Effector memory CD8-positive, alpha-beta T cell (primary cell): Measurements from ENCODE around the gene ESPL1.

Experiments used
- ATAC-seq: fragments of 150-1000 bp; cut with Tn5 transposase; replicated peaks from 2 replicates; pipeline ENCODE4 v1.10.0; 2021; ENCODE audit warnings: mild to moderate bottlenecking, moderate library complexity
- DNase-seq, 3 experiments: peaks; one replicate each; pipeline ENCODE4 v3.0.0; 2021
- H3K27ac Mint-ChIP-seq, 2 donors: one replicate each; pipeline ENCODE4 v1.8.0; 2022; ENCODE audit warnings: mild to moderate bottlenecking in 2 of 2, mixed read lengths in 2 of 2, moderate library complexity in 2 of 2
- H3K27me3 Mint-ChIP-seq, 2 donors: one replicate each; pipeline ENCODE4 v1.8.0; 2022; ENCODE audit warnings: mixed read lengths in 2 of 2
- H3K36me3 Mint-ChIP-seq: one replicate; pipeline ENCODE4 v1.8.0; 2022; ENCODE audit warnings: mild to moderate bottlenecking, moderate library complexity, mixed read lengths; ENCODE audit not compliant: insufficient read depth
- H3K4me1 Mint-ChIP-seq, 2 donors: one replicate each; pipeline ENCODE4 v1.8.0; 2022; ENCODE audit warnings: low read depth in 2 of 2, mixed read lengths in 2 of 2
- H3K4me3 Mint-ChIP-seq, 2 donors: one replicate each; pipeline ENCODE4 v1.8.0; 2022; ENCODE audit warnings: mild to moderate bottlenecking in 2 of 2, mixed read lengths in 2 of 2, moderate library complexity in 2 of 2
- H3K9me3 Mint-ChIP-seq, 2 donors: one replicate each; pipeline ENCODE4 v1.8.0; 2022; ENCODE audit warnings: mixed read lengths in 2 of 2

The ESPL1 gene

GRCh38 chr12:53332744-53333143, 64.6 kb downstream of the ESPL1 start:
- DNase-seq (no peak), ATAC-seq (no peak)
- no peaks in the 10 kb centered on the region for H3K9me3 Mint-ChIP-seq
- H3K4me1 Mint-ChIP-seq: peaks cover under 1 to 4% of the 10 kb centered on the region in 2 donors
- H3K27me3 Mint-ChIP-seq: peaks cover 24 to 88% of the 10 kb centered on the region in 2 donors
- no peaks in the 10 kb centered on the region for H3K36me3 Mint-ChIP-seq
- H3K27ac Mint-ChIP-seq: no peak overlapping the region
- no peak overlapping the region for H3K4me3 Mint-ChIP-seq

DNA sequence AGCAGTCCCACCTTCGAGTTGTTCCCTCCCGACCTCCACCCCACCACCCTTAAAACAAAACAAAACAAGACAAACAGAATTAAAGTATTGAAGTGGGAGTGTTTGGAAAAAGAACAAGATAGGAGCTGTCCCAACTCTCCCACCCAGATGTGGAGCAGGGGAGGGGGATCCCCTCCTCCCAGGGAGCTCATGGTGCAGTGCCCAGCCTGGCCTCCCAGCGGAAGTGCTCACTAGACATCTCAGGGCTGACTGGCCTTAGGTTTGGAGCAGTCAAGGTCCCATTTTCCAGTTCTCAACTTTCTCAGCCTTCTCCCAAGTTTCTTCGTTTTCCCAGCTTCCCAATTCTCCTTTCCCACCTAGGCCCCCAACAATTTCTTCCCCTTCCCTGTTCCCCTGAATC, 65.2 kb downstream of the ESPL1 start:
- ATAC-seq (no peak), DNase-seq (no peak)
- H3K36me3 Mint-ChIP-seq: no peaks in the 10 kb centered on the region
- no peaks in the 10 kb centered on the region for H3K9me3 Mint-ChIP-seq
- H3K27me3 Mint-ChIP-seq: peaks cover 29 to 89% of the 10 kb centered on the region in 2 donors
- H3K4me1 Mint-ChIP-seq: peaks cover 4 to 9% of the 10 kb centered on the region in 2 donors
- no peak overlapping the region for H3K4me3 Mint-ChIP-seq
- no peak overlapping the region for H3K27ac Mint-ChIP-seq

- Mint-ChIP-seq H3K27me3 (peaks cover 32 to 89% of the 10 kb centered on the region in 2 donors), H3K36me3 (no peaks in the 10 kb centered on the region), H3K4me3 (no peak overlapping the region), H3K4me1 (peaks cover 5 to 12% of the 10 kb centered on the region in 2 donors), H3K27ac (peak overlapping the region in 1 of 2 donors; percentile 15), H3K9me3 (no peaks in the 10 kb centered on the region)
- ATAC-seq (no peak), DNase-seq (no peak)
Measured at GRCh38 chr12:53333845-53334244, 65.7 kb downstream of the ESPL1 start.

GRCh38 chr12:53334822-53335221, 66.7 kb downstream of the ESPL1 start:
- Mint-ChIP-seq H3K4me3 (no peak overlapping the region), H3K4me1 (peaks cover 5 to 12% of the 10 kb centered on the region in 2 donors), H3K9me3 (no peaks in the 10 kb centered on the region), H3K27ac (peak overlapping the region in 1 of 2 donors; percentile 18), H3K36me3 (no peaks in the 10 kb centered on the region), H3K27me3 (peaks cover 32 to 84% of the 10 kb centered on the region in 2 donors)
- ATAC-seq (no peak), DNase-seq (no peak)

- Mint-ChIP-seq H3K36me3 (no peaks in the 10 kb centered on the region), H3K27me3 (peaks cover 37 to 88% of the 10 kb centered on the region in 2 donors), H3K4me1 (peaks cover 5 to 12% of the 10 kb centered on the region in 2 donors), H3K4me3 (no peak within 1 kb of the TSS), H3K9me3 (no peaks in the 10 kb centered on the region), H3K27ac (peak within 1 kb of the TSS in 1 of 2 donors; percentile 18)
- ATAC-seq (peak; percentile 17), DNase-seq (no peak)
Measured at GRCh38 chr12:53336181-53336681, 68.1 kb downstream of the ESPL1 start, which contains the start of gene SP7. SP7 (minus strand) TSS chr12:53336354; CDS start chr12:53335646, 708 bp downstream.

- H3K4me1 Mint-ChIP-seq: peaks cover 5 to 12% of the 10 kb centered on the region in 2 donors
- ATAC-seq: peak; percentile 57
- H3K27ac Mint-ChIP-seq: peak overlapping the region; percentile 38 to 87
- DNase-seq: peak in 1 of 3 experiments; percentile 42
- H3K27me3 Mint-ChIP-seq: peaks cover 33 to 73% of the 10 kb centered on the region in 2 donors
- no peaks in the 10 kb centered on the region for H3K9me3 Mint-ChIP-seq
- H3K4me3 Mint-ChIP-seq: peak overlapping the region in 1 of 2 donors; percentile 70
- no peaks in the 10 kb centered on the region for H3K36me3 Mint-ChIP-seq
Measured at GRCh38 chr12:53338017-53338416, 69.9 kb downstream of the ESPL1 start.

- Mint-ChIP-seq H3K4me3 (no peak overlapping the region), H3K36me3 (no peaks in the 10 kb centered on the region), H3K9me3 (no peaks in the 10 kb centered on the region), H3K27ac (no peak overlapping the region), H3K4me1 (peaks cover 5 to 18% of the 10 kb centered on the region in 2 donors), H3K27me3 (peaks cover 33 to 64% of the 10 kb centered on the region in 2 donors)
- ATAC-seq (no peak), DNase-seq (no peak)
Measured at GRCh38 chr12:53338916-53339315, 70.8 kb downstream of the ESPL1 start.

DNA sequence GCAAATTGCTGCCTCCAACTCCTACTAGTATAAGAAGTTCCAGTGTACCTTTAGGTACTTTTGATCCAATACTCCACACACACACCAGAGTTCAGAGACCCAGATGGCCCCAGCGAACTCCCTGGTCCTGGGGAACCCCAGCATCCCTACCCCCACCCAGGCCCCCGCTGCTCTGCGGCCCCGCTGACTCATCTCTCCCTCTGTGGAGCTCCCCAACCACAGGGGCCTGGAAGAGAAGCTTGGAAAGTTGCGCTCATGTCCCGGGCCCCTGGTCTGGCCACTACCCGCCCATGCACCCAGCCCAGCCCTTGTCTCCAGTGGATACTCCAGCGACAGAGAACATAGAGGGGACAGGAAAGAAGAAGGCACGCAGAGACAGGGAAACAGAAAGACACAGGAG, 72.3 kb downstream of the ESPL1 start:
- Mint-ChIP-seq H3K4me3 (no peak overlapping the region), H3K9me3 (no peaks in the 10 kb centered on the region), H3K36me3 (no peaks in the 10 kb centered on the region), H3K27ac (no peak overlapping the region), H3K27me3 (peaks cover 27 to 49% of the 10 kb centered on the region in 2 donors), H3K4me1 (peaks cover 14 to 29% of the 10 kb centered on the region in 2 donors)
- ATAC-seq: no peak
- DNase-seq: no peak
